Forelimb muscle (tissue), 1 donor: Measurements from ENCODE around the gene ZDHHC21. TPM values are rescaled to one million over a fixed set of nuclear protein-coding genes. Genes with fewer than 3 reads are reported as not detected.

Experiments used
- DNase-seq: peaks from one replicate; pipeline ENCODE4 v3.0.0-alpha.2; 2013; ENCODE audit warnings: low read depth
- polyA plus RNA-seq: library from polyadenylated mRNA; unstranded; fragments of 120-200 nt; gene quantifications from one replicate; pipeline ENCODE4 v1.2.1, GENCODE V29; 2013; ENCODE audit not compliant: insufficient read length

Gene ZDHHC21, protein sequence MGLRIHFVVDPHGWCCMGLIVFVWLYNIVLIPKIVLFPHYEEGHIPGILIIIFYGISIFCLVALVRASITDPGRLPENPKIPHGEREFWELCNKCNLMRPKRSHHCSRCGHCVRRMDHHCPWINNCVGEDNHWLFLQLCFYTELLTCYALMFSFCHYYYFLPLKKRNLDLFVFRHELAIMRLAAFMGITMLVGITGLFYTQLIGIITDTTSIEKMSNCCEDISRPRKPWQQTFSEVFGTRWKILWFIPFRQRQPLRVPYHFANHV
- polyA plus RNA-seq = 13.9 TPM

DNA sequence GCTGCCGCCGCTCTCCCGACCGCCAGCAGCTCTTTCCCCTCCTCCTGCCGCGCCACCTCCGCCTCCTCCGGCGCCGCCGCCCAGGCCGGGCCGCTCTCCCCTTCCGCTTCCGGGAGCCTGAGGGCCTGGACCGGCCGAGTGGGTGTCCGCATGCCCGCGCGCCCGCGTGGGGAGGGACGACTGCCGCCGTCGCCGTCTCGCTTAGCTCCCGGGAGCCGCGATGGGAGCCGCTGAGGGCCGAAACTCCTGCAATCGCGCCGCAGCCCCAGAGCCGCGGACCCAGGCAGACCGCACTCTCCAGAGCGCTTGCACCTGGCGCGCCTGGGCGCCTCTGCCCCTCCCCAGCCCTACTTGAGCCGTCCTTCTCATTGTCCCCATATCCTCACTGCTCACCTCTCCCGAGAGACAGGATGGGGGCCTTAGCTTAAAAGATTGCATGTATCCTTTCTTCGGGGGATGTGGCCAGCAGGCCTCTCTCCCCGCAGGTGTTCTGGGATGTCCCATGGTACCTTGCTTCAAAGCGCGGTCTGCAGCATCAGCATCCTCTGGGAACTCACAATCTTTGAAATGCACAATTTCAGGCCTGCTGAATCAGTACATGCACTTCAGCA is at the start of gene ZDHHC21:
Gene ZDHHC21 (minus strand): TSS at position 182 of the 611 bp plus-strand sequence. CDS start 19,092 bp downstream, outside the sequence.
- no peak for DNase-seq

DNA sequence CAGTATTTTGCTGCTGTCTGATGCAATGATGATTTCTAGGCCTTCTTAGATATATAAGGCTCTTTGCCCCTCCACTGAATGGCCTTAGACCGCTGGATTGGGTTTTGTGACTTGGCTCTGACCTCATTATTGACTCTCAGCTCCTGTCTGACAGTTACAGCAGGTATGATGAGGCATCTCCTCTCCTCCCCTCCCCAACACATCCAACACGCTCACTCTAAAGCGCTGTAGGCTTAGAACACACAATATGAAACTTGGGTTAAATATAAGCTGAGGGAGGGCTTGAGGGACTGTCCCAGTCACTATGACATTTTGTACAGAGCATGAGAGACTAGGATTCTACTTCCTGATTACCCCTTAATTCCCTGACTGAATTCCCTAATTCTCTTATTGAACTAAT is 48.1 kb upstream of the ZDHHC21 start:
- no peak for DNase-seq

GRCh38 chr9:14733133-14733532 is 39.9 kb upstream of the ZDHHC21 start:
- DNase-seq = no peak

DNA sequence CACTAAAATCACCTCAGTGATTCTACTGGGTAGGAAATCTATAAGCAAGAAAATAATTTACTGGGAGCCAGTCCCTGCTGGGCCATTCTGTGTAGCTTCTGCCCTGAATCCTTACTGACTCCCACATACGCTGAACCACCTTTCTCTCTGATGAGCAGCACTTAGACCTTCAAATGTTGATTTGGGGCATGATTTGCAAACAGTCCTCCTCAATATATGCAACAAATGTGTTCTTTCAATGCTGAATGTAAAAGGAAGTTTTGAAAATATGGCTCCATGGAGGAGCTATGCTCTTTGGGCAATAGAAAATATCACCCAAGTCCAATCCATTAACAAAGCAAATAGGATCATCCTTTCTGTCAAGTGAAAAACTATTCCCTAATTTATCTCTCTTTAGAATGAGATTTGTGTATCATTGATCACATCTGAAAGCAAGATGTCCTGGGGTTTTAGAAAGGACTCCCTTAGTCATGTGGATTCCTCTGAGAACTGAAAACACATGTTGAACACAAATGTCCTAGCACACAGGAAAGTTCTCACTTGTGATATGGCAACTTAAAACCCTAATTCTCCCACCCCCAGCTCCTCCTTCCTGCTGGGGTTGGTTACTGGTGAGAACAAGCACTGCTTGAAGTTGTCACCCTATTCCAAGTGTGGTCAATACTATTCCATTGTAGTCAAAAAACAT is 38.2 kb upstream of the ZDHHC21 start:
- no peak for DNase-seq

GRCh38 chr9:14730461-14730898 is 37.2 kb upstream of the ZDHHC21 start:
- peak; percentile 96 for DNase-seq

DNA sequence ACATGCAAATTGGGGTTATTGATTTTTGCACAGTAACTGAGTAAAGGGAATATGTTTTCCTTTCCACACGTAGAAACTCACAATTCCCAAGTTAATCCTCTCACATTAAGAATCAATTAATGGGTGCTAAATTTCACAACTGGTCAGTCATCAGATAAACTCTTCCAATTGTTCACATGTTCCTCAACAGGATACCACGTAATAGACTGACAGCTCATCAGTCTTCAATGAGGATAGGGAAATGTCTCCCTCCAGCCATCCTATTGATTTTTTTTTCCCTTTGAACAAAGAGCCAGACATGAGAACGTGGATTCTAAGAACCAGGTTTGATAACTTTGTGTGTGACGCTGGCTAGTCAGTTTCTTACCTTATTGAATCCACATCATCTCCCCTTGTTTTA is 30.1 kb upstream of the ZDHHC21 start:
- DNase-seq = no peak

DNA sequence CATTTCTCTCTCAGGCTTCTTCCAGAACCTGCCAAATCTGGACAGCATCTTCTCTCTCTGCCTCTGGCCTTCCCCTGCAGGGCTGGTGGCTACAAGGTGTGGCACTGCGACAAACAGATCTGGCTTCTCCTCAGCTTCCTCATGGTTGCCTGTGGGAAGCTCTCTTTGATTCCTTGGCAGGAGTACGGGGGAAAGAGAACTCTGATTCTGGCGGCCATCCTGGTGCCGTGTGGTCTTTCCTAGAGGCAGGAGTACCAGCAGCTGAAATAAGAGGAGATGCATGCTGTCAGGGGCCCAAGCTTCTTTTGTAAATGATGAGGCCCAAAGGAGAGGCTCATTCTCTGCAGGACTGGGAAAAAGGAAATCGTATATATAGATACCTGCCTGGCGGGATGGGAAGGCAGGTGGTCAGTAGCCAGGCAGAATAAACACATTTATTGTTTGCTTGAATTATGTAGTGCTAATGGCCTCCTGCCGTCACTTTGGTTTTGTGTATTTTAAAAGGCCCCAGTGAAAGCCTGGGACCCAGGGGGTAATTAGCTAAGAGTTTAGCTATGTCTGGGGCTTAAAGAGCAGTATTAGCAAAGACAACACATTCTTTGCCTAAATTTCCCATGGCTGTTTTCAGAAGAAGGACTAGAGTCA is 29.3 kb upstream of the ZDHHC21 start, which contains the start of gene CER1:
Gene CER1 (minus strand): TSS at position 343 of the 645 bp plus-strand sequence. CDS start 61 bp downstream, at position 282.
- no peak for DNase-seq

DNA sequence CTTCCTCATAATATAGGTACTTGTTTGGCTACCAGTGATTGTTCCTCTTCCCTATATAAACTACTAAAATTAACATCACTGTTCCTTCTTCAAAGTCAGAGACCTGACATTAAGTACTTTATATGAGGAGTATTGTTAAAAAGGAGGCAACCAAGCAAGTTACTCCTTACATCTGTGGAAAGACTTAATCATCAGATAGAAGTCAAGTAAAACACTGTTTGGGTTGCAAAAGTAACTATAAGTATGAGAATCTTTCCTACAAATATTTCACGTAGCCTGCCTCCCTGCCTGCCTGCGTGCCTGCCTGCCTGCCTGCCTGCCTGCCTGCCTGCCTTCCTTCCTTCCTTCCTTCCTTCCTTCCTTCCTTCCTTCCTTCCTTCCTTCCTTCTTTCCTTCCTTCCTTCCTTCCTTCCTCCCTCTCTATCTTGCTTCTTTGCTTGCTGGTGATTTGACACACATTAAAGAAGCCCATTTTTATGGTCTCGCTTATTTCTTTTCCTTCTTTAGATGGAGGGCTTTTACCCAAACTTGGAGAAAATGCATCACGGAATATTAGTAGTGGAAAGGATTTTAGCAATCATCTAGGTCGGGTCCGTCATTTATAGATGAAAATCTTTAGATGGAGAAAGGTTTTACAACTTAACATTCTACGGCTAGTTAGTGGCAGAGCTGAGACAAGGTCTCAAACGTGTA is 26.1 kb upstream of the ZDHHC21 start:
- no peak for DNase-seq

DNA sequence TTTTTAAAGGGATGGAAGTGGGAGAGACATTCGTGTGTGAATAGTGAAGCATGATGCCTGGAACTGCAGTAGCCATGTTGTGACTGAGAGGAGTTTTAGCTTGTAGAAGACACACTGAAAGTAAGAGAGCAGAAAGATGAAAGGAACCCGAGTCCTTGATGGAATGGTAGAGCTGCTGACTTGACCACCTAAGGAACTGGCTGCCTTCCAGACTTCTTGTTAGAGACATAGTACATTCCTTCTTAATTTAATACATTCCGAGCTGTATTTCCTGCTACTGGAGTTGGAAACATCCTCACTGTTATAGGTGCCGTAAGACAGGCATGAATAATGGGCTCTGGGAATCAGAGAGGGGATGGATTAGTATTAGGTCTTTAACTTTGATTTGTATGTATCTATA is 21.9 kb upstream of the ZDHHC21 start:
- DNase-seq = no peak

GRCh38 chr9:14713187-14713767 is 20.0 kb upstream of the ZDHHC21 start:
- DNase-seq = no peak

- no peak for DNase-seq
Measured at GRCh38 chr9:14710804-14711203, 17.6 kb upstream of the ZDHHC21 start.

DNA sequence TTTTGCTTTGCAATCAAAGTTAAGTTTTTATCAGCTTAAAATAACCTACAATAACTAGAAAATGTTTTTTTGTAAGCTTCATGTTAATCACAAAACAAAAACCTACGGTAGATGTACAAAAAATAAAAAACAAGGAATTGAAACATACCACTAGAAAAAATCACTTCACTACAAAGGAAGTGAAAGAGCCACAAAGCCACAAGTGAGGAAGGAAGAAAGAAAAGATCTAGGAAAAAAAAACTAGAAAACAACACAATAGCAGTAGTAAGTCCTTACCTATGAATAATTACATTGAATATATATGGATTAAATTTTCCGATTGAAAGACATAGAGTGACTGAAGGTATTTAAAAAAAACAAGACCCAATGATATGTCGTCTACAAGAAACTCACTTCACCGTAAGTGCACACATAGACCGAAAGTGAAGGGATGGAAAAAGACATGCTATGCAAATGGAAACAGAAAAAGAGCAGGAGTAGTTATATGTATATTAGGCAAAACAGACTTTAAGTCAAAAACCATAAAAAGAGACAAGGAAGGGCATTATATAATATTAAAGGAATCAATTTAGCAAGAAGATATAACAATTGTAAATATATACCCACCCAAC is 13.4 kb upstream of the ZDHHC21 start:
- DNase-seq = no peak

DNA sequence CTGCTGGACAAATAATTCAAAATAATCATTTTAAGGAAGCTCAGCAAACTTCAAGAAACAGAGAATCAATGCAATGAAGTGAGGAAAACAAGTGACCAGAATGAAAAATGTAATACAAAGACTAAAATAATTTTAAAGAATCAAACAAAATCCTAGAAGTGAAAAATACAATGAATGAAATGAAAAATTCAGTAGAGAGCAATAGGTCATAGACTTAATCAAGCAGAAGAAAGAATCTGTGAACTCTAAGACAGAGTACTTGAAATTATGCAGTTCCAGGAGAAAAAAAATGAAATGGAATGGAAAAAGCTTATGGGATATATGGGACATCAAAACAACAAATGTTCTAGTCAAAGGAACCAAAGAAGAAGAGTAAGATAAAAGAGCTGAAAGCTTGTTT is 11.8 kb upstream of the ZDHHC21 start:
- DNase-seq = no peak

- no peak for DNase-seq
Measured at GRCh38 chr9:14704281-14704680, 11.0 kb upstream of the ZDHHC21 start.

- no peak for DNase-seq
Measured at GRCh38 chr9:14702200-14702720, 9.0 kb upstream of the ZDHHC21 start.

GRCh38 chr9:14692470-14693250 is 572 bp downstream of the ZDHHC21 start:
- DNase-seq = no peak

GRCh38 chr9:14690948-14691730 is 2.1 kb downstream of the ZDHHC21 start:
- DNase-seq = no peak

DNA sequence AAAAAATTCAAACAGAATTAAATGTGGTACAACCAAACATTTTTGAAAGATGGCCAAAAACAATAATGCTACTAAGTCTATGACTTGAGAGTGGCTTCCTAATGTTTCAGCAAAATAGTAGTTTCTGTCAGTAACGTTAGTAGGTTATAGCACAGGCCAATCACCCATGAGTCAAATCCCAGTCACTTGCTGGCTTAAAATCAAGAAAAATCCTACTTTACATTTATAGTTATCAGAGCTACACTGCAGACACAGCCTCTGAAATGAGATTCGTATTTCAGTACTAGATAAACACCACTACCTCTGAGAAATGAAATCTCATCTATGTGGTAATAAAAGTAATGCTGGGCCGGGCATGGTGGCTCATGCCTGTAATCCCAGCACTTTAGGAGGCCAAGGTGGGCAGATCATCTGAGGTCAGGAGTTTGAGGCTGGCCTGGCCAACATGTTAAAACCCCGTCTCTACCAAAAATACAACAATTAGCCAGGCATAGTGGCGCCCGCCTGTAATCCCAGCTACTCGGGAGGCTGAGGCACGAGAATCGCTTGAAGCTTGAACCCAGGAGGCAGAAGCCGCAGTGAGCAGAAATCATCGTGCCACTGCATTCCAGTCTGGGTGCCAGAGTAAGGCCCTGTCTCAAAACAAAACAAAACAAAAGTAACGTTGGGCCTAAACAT is 6.1 kb downstream of the ZDHHC21 start:
- no peak for DNase-seq
